ENCODE results near the gene FAM161B.
"Not testable (repeated sequence)": the region's sequence is repeated elsewhere in the genome, so short reads cannot be mapped to it uniquely, and the experiment has no call there.

The FAM161B gene

GRCh38 chr14:73942180-73942579 is 7.7 kb downstream of the FAM161B start:
- DNase-seq (ENCODE audit: low spot score), result no peak

- DNase-seq (ENCODE audit: low spot score), result no peak
These were observed 12.9 kb downstream of the FAM161B start for GRCh38 chr14:73937012-73937411.

- no peak for DNase-seq (ENCODE audit: low spot score)
These were observed 13.3 kb downstream of the FAM161B start for GRCh38 chr14:73936548-73936947.

DNA sequence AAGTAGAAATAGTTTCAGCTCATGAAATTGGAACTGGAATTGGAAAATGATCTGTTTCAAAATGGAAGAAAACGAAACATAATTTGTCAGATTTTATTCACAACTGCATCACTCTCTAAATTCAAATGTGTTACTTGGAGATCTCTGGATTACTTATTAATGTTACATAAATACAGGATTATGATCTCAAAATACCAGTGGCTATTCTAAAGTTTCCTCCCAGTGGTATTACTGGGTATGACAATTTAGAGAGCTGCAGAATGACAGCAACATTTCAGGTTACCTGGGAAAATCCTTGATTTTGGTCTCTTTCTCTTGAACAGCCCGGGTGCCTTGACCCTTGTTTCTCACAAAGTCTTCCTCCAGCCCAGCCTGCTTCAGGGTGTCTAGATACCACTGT is 14.2 kb downstream of the FAM161B start:
- peak; percentile 41 for DNase-seq (ENCODE audit: low spot score)

DNA sequence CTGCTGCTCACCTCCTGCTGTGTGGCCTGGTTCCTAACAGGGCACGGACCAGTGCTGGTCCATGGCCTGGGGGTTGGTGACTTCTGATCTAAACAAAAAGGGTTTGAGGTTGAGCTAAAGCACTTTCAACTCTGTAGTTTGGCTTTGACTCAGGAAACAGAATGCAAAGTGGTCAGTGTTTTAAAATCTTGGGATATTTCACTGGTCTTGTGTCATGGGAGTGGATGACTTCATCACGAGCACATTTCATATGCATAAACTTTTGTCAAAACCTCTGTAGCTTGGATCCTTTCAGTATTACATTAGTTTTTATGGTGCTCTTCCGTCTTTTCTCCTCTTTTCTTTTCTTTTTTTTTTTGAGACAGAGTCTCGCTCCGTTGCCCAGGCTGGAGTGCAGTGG is 25.6 kb downstream of the FAM161B start:
- peak; percentile 11 for DNase-seq (ENCODE audit: low spot score)

- not testable (repeated sequence) for DNase-seq (ENCODE audit: low spot score)
These were observed 30.4 kb downstream of the FAM161B start for GRCh38 chr14:73919457-73919856.

DNA sequence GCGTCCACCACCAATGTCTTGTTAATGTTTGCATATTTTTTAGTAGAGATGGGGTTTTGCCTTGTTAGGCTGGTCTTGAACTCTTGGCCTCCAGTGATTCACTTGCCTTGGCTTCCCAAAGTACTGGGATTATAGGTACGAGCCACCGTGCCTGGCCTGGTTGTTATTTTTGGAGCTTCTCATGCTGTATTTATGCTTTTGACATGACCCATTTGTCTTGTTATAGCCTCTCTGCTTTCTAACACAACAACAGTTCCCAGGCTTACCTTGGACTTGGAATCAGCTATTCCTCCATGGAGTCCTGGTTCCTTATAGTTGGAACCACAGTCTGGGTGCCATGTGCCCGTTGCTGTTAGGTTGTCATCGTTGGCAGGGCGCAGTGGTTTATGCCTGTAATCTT is 33.6 kb downstream of the FAM161B start:
- DNase-seq (ENCODE audit: low spot score), result no peak

DNA sequence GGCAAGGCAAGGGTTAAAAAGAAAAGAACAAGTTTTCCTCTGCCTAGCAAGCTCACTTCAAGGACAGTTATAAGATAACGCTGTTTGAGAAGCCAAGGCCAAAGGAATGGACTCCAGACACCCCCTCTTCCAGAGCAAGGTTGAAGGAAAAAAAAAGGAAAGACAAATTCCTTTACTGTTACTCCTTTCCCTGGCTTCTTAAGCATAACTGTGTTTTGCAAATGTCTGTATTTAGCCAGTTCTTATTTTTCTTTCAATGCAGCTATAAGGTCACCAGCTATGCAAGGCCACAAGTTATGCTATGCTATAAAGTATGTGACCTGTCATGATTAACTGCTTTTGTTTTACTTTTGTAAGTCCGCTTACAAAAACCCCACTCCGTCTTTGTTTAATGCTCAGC is 36.6 kb downstream of the FAM161B start:
- no peak for DNase-seq (ENCODE audit: low spot score)

DNA sequence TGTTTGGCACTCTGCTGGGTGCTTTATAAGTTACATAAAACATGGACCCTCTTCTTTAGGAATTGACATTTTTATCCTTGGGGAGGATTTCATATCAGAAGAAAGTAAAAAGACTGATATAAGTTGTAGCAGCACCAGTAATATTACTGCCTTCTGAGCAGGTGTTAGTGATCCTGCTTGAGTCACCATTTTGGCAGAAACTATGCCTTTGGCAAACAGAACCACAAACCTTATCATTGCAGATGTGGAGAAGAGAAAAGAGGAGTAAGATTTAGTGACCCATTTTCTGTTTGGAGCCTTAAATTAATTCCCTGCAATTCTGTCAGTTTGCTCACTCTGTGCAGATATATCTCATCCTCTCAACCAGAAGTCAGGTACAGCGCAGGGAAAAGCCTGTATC is 40.2 kb downstream of the FAM161B start:
- no peak for DNase-seq (ENCODE audit: low spot score)

- DNase-seq (ENCODE audit: low spot score), result no peak
These were observed 46.9 kb downstream of the FAM161B start for GRCh38 chr14:73903028-73903427.

GRCh38 chr14:73896521-73896920 is 53.4 kb downstream of the FAM161B start:
- DNase-seq (ENCODE audit: low spot score), result no peak

DNA sequence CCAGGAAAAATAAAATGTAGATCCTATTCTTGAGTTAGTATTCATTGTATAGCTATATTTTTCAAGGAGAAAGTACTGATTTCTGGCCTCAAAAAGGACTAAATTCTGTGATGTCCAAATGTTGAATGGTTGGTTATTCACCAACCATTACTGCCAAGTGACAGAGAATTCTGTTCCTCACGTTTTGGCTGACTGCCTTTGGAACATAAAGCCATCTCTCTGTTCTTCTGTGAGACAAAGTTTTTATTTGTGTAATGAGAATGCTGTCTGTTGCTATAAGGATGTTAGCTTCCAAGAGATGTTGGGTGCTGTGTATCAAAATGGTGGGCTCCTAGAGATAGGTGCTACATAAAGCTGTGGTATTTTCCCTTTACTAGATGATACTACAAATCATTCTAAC is 54.0 kb downstream of the FAM161B start:
- DNase-seq (ENCODE audit: low spot score), result no peak

- DNase-seq (ENCODE audit: low spot score), result not testable (repeated sequence)
These were observed 55.7 kb downstream of the FAM161B start for GRCh38 chr14:73894180-73894687.

- DNase-seq (ENCODE audit: low spot score), result no peak
These were observed 60.5 kb downstream of the FAM161B start for GRCh38 chr14:73889376-73889775.

DNA sequence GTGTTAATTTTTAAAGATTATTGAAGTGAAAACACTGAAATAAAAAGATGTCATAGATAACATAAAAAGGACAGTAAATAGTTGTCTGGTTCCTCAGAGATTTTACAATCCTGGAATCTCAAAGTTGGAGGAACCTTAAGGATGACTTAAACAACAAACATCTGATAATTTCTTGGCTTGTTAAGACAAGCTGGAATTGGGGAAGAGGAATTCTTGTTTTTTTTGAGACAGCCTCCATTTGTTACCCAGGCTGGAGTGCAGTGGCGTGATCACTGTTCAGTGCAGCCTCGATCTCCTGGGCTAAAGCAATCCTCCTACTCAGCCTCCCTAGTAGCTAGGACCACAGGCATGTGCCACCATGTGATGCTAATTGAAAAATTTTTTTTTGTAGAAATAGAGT is 60.9 kb downstream of the FAM161B start:
- no peak for DNase-seq (ENCODE audit: low spot score)

- peak; percentile 42 for DNase-seq (ENCODE audit: low spot score)
These were observed 61.5 kb downstream of the FAM161B start for GRCh38 chr14:73888460-73888725.

DNA sequence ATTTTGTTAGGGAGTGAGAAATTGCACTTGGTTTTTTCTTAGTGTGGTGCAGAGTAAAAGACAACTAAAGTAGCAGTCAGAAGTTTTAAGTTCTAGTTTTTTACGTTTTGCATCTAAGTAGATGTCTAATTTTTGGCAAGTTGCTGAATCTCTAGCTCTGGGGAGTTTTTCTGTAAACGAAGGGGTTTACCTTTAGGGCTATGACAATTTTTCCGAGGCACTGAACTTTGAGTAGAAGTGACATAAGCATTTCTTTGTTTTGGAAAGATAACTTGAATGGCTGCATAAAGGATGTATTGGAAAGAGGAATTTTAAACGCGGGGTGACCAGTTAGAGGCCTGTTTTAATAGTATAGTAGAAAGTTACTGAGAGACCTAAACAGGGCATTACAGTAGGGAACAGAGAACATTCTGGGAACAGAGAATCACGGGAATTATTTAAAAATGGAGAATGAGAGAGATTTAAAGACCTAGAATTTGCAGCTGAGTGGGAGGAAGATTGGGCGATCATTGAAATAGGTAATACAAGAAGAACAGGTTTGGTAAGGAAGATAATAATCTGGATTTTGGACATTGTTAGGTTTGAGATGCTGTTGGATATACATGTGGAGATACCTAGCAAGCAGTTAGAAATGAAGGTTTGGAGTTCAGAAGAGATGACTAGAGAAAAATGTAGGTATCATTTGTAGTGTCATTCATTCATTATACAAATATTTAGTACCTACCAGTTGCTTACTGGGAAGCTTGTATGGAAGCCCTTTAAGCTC is 62.0 kb downstream of the FAM161B start:
- DNase-seq (ENCODE audit: low spot score), result peak; percentile 22

DNA sequence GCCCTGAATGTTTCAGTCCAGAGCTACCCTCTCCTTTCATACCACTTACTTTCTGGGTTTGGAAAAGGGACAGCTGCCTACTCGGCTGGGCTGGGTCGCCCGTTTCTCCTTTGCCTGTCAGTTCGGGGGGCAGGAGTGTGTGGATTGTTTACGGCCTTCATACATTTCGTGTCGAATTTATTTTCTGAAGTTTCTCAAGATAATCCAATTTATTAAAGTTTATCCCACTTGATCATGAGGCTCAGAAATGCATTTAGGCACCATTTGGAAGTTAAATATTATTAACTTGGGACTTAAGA is 62.6 kb downstream of the FAM161B start:
- peak; percentile 51 for DNase-seq (ENCODE audit: low spot score)

DNA sequence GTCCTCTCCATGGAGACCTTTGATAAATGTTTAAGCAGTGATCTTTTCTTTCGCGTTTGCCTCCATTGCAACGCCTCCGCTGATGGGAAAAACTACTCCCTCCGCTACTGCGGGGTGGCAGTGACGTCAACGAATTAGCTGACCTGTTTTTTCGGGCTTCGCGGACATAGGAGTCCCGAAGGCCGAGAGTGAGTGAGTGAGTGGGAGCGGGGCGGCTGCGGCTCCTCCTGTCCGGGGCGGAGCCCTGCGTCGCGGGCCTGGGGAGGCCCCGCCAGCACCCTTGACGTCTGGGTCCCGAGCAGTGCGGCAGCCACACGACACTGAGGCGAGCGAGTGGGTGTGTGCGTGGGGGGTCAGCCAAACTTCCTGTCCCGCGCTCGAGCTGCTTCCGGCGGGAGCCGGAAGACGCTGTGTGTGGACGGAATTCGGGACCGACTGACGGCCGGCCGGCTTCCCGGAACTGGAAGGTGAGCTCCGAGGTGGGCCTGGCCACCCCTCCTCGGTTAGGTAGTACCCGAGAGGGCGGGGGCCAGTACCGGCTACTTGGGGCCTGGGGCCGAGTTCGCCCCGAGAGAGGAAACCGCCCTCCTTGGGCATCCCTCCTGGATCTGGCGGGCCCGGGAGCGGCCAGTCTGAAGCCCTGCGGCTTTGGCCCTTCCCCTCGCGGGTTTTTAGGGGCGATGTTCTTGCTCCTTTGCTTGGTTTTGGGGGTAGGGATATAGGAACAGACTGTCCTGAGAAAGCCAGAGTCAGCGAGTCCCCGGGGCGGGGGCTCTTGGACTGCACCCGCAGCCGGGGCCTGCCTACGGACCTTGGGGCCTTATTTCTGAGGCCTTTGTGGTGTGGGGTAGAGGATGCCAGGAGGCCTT is 63.2 kb downstream of the FAM161B start, which contains the start of gene ZNF410:
Gene ZNF410 (plus strand): TSS at position 411 of the 869 bp plus-strand sequence. CDS start 5,317 bp downstream, outside the sequence.
- DNase-seq (ENCODE audit: low spot score), result peak; percentile 97

- no peak for DNase-seq (ENCODE audit: low spot score)
These were observed 65.3 kb downstream of the FAM161B start for GRCh38 chr14:73884438-73885190.

Measured in RKO (cell line).